Activated T-cell treated with anti-CD3 and anti-CD28 coated beads, Interleukin-2, amount 50 U/mL, for 4 hours (primary cell): Measurements from ENCODE around the gene ANKS3. TPM values are rescaled to one million over a fixed set of nuclear protein-coding genes. Genes with fewer than 3 reads are reported as not detected.

Experiments used
- ATAC-seq, 2 donors: fragments of 200-7000 bp; cut with Tn5 transposase; one replicate each; pipeline ENCODE4 v1.10.0; 2021
- DNase-seq: peaks from one replicate; pipeline ENCODE4 v3.0.0-alpha.2; 2020
- H3K27me3 Mint-ChIP-seq: one replicate; pipeline ENCODE4 v1.8.0; 2021; ENCODE audit warnings: low read depth, mixed read lengths
- H3K36me3 Mint-ChIP-seq: one replicate; pipeline ENCODE4 v1.8.0; 2022; ENCODE audit warnings: mixed read lengths; ENCODE audit not compliant: insufficient read depth
- H3K4me1 Mint-ChIP-seq: one replicate; pipeline ENCODE4 v1.8.0; 2021; ENCODE audit warnings: low read depth, mixed read lengths
- H3K4me3 Mint-ChIP-seq: one replicate; pipeline ENCODE4 v1.8.0; 2021; ENCODE audit warnings: mild to moderate bottlenecking, moderate library complexity, mixed read lengths
- H3K9me3 Mint-ChIP-seq: one replicate; pipeline ENCODE4 v1.8.0; 2021; ENCODE audit warnings: mixed read lengths
- total RNA-seq, 3 donors: library from RNA; stranded (reverse); gene quantifications; one replicate each; pipeline ENCODE4 v1.2.1, GENCODE V29; 2021

Gene ANKS3
- total RNA-seq = 10 to 100 TPM; 19.4 to 24.1 (median 21.8) TPM

DNA sequence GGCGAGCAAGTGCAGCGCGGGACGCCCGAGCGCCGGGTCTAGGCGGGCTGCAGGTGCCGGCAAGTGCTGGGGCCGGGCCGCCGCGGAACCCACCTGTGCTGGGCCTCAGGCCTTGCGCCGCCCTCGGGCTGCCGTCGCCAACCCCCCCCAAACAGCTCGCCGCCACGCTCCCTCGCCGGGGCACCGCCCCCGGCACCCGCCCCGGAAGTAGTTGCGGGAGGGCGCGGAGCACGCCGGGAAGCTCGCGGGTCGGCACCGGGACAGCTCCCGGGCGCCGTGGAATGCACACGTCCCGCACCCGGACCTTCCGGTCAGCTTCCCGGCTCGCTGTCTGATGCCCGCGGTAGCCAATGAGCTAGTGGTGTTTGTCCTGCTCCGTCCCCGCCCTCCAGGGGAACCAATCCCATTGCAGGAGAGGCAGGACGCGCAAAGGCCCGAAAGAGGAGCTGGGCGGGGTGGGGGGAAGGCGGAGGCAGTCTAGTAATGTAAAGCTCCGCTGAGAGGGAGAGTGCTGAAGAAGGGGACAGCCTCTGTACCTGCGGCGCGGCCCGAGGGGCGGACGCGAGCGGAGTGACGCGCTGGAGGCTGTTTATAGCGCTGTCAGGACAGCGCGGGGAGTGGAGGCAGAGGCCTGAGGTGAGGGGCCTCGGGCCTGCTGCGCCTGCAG is at the start of gene ANKS3, which contains the start of gene DNAAF8:
Gene ANKS3, minus strand, starts transcription at position 209 of the 667 bp plus-strand sequence. CDS start 4,122 bp downstream, outside the sequence.
Gene DNAAF8, plus strand, starts transcription at position 475 of the 667 bp plus-strand sequence. CDS start 1,978 bp downstream, outside the sequence.
- peak; percentile 84 to 86 for ATAC-seq
- Mint-ChIP-seq H3K9me3 (no peaks in the 10 kb centered on the region), H3K36me3 (no peaks in the 10 kb centered on the region), H3K4me3 (peak within 1 kb of the TSS; percentile 91), H3K4me1 (peaks cover 16% of the 10 kb centered on the region), H3K27me3 (peaks cover 2% of the 10 kb centered on the region)
- peak; percentile 71 for DNase-seq

GRCh38 chr16:4783251-4783950 is 49.3 kb upstream of the ANKS3 start:
- Mint-ChIP-seq H3K9me3 (no peaks in the 10 kb centered on the region), H3K4me1 (no peaks in the 10 kb centered on the region), H3K36me3 (no peaks in the 10 kb centered on the region), H3K4me3 (no peak overlapping the region), H3K27me3 (no peaks in the 10 kb centered on the region)
- DNase-seq = no peak
- ATAC-seq = no peak

DNA sequence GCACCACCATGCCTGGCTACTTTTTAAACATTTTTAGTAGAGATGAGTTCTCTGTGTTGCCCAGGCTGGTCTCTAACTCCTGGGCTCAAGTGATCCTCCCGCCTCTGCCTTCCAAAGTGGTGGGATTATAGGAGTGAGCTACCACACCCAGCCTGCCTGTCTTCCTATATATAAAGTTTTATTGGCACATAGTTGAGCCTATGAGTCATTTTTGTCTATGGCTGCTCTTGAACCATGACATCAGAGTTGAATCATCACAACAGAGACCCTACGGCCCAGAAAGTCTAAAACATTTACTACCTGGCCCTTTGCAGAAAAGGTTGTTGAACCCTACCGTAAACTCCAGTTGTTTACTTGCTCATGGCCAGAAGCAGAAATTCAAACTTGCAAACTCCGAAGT is 46.2 kb upstream of the ANKS3 start:
- no peaks in the 10 kb centered on the region for H3K27me3 Mint-ChIP-seq

DNA sequence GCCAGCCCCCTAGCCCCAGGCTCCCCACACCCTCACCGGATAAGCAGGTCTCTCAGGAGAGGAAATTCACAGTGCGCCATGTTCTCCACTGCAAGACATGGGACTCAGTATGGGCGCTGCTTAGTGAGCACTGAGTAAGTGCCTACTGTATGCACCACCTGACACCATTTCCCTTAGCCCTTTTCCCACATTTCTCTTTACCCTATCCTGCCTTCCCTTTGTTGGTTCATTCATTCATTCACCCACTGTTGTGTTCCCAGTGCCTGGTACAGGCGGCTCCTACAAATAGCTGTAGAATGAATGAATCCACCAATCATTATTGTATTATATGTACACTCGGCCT is 44.0 kb upstream of the ANKS3 start:
- no peaks in the 10 kb centered on the region for H3K4me1 Mint-ChIP-seq
- no peak overlapping the region for H3K4me3 Mint-ChIP-seq
- no peaks in the 10 kb centered on the region for H3K9me3 Mint-ChIP-seq
- H3K36me3 Mint-ChIP-seq = no peaks in the 10 kb centered on the region
- ATAC-seq (no peak), DNase-seq (no peak)
- H3K27me3 Mint-ChIP-seq = no peaks in the 10 kb centered on the region

More for the DNA sequence above, 46.2 kb upstream of the ANKS3 start:
- no peaks in the 10 kb centered on the region for H3K36me3 Mint-ChIP-seq
- H3K4me3 Mint-ChIP-seq = no peak overlapping the region
- ATAC-seq (no peak), DNase-seq (no peak)
- H3K4me1 Mint-ChIP-seq = no peaks in the 10 kb centered on the region
- no peaks in the 10 kb centered on the region for H3K9me3 Mint-ChIP-seq

GRCh38 chr16:4777339-4778049 is 43.4 kb upstream of the ANKS3 start:
- no peaks in the 10 kb centered on the region for H3K36me3 Mint-ChIP-seq
- H3K9me3 Mint-ChIP-seq = no peaks in the 10 kb centered on the region
- no peak for DNase-seq
- H3K4me3 Mint-ChIP-seq = no peak overlapping the region
- H3K4me1 Mint-ChIP-seq = no peaks in the 10 kb centered on the region
- no peaks in the 10 kb centered on the region for H3K27me3 Mint-ChIP-seq
- no peak for ATAC-seq

- Mint-ChIP-seq H3K27me3 (no peaks in the 10 kb centered on the region), H3K4me3 (no peak overlapping the region), H3K4me1 (no peaks in the 10 kb centered on the region), H3K36me3 (no peaks in the 10 kb centered on the region), H3K9me3 (no peaks in the 10 kb centered on the region)
- ATAC-seq = no peak
- no peak for DNase-seq
Observed at GRCh38 chr16:4776141-4776705, 42.2 kb upstream of the ANKS3 start.

DNA sequence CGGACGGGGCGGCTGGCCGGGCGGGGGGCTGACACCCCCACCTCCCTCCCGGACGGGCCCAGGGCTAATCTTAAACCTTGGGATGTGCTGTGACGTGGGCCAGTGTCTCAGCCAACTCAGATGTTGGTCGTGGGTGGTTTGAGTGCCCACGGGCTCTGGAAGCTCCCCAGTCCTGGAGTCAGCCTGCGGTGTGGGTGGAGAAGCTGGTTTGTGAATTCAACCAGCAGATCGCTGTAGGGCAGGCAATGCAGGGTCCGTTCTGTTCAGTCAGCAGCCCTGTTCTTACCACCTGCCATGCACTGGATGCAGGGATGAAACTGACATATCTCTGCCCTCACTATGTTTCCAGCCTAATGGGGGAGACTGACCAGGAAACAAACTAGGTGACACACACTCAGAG is 40.9 kb upstream of the ANKS3 start:
- DNase-seq (no peak), ATAC-seq (no peak)
- H3K9me3 Mint-ChIP-seq = no peaks in the 10 kb centered on the region
- H3K36me3 Mint-ChIP-seq = no peaks in the 10 kb centered on the region
- H3K27me3 Mint-ChIP-seq = no peaks in the 10 kb centered on the region
- no peaks in the 10 kb centered on the region for H3K4me1 Mint-ChIP-seq
- no peak overlapping the region for H3K4me3 Mint-ChIP-seq

DNA sequence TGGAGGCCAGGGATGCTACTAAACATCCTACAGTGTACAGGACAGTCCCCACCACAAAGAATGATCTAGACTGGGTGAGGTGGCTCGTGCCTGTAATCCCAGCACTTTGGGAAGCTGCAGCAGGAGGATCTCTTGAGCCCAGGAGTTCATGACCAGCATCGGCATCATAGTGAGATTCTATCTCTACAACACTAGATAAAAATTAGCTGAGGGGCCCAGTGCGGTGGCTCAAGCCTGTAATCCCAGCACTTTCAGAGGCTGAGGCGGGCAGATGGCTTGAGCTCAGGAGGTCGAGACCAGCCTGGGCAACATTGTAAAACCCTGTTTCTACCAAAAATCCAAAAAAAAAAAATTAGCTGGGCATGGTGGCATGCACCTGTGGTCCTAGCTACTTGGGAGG is 38.3 kb upstream of the ANKS3 start:
- H3K4me1 Mint-ChIP-seq = peaks cover 18% of the 10 kb centered on the region
- ATAC-seq = no peak
- H3K9me3 Mint-ChIP-seq = no peaks in the 10 kb centered on the region
- DNase-seq = no peak
- H3K36me3 Mint-ChIP-seq = no peaks in the 10 kb centered on the region
- no peak overlapping the region for H3K4me3 Mint-ChIP-seq
- no peaks in the 10 kb centered on the region for H3K27me3 Mint-ChIP-seq

DNA sequence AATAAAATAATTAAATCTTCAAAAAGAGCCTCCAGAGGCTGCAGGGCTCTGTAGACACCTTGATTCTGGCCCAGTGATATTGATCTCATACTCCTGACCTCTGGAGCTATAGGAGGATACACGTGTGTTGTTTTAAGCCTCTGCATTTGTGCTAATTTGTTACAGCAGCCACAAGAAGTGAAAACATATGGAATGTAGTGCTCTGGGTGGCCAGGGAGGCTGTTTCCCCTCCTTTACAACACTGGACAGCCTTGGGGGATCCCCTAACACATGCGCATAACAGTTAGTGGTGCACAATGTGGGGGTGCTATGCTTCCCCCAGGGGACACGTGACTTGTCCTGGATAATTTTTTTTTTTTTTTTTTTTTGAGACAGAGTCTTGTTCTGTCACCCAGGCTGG is 37.6 kb upstream of the ANKS3 start:
- no peak for ATAC-seq
- H3K27me3 Mint-ChIP-seq = no peaks in the 10 kb centered on the region

DNA sequence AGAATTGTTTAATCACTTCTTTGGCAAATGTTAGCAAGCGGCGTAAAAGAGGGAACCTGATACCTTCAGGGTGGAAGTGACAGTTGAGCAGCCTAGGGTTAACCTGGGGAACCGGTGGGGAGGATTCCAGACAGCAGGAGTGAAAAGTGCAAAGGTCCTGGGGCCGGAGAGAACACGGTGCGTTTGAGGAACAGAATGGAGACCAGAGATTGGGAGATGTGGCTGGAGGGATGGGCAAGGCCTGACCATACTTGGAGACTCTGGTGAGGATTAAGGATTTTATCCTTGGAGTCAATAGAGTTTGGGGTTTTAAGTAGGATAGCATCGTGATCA is 35.2 kb upstream of the ANKS3 start:
- Mint-ChIP-seq H3K27me3 (no peaks in the 10 kb centered on the region), H3K4me1 (peaks cover 29% of the 10 kb centered on the region), H3K9me3 (no peaks in the 10 kb centered on the region), H3K36me3 (no peaks in the 10 kb centered on the region), H3K4me3 (peak overlapping the region; percentile 89)
- DNase-seq (no peak), ATAC-seq (no peak)

More for the DNA sequence above, 37.6 kb upstream of the ANKS3 start:
- DNase-seq = no peak
- Mint-ChIP-seq H3K4me3 (no peak overlapping the region), H3K9me3 (no peaks in the 10 kb centered on the region), H3K4me1 (peaks cover 21% of the 10 kb centered on the region), H3K36me3 (no peaks in the 10 kb centered on the region)

- no peaks in the 10 kb centered on the region for H3K27me3 Mint-ChIP-seq
- DNase-seq (peak; percentile 80), ATAC-seq (peak; percentile 70 to 71)
- no peaks in the 10 kb centered on the region for H3K36me3 Mint-ChIP-seq
- peaks cover 29% of the 10 kb centered on the region for H3K4me1 Mint-ChIP-seq
- peak overlapping the region; percentile 89 for H3K4me3 Mint-ChIP-seq
- H3K9me3 Mint-ChIP-seq = no peaks in the 10 kb centered on the region
Observed at GRCh38 chr16:4768549-4769305, 34.7 kb upstream of the ANKS3 start.

- no peaks in the 10 kb centered on the region for H3K9me3 Mint-ChIP-seq
- peaks cover 29% of the 10 kb centered on the region for H3K4me1 Mint-ChIP-seq
- H3K36me3 Mint-ChIP-seq = no peaks in the 10 kb centered on the region
- ATAC-seq (no peak), DNase-seq (no peak)
- peak overlapping the region; percentile 89 for H3K4me3 Mint-ChIP-seq
- no peaks in the 10 kb centered on the region for H3K27me3 Mint-ChIP-seq
Observed at GRCh38 chr16:4767872-4768548, 33.9 kb upstream of the ANKS3 start.

DNA sequence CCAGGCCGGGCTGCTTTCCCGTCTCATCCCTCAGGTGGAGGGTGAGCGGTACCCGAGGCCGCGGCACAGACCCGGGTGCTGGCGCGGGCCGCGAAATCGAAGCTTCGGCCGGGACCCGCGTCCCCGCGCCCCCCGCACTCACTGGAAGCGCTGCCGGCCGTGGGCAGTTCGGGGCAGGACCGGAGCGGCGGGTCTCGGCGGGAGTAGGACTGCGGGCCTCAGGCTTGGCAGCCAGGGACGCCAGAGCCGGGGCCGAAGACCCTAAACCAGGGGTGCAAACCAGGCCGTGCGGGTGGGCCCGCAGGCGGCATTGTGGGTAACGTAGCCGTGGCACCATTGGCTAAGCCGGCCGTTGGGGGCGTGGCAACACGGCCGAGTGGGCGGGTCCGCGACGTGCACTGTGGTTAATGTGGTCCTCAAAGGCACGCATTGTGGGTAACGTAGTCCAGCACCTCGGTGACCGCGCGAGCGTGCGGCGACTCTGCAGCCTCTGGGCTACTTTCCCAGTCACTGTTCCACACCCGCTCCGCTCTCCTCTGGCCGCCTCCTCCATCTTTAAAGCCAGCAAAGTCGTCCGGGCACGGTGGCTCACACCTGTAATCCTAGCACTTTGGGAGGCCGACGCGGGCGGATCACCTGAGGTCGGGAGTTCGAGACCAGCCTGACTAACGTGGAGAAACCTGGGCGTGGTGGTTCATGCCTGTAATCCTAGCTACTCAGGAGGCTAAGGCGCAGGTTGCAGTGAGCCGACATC is 33.0 kb upstream of the ANKS3 start, which contains the start of gene ZNF500:
Gene ZNF500, minus strand, starts transcription at position 288 of the 754 bp plus-strand sequence. CDS start 1,184 bp downstream, outside the sequence.
- peaks cover 4% of the 10 kb centered on the region for H3K36me3 Mint-ChIP-seq
- no peaks in the 10 kb centered on the region for H3K27me3 Mint-ChIP-seq
- peak; percentile 94 for ATAC-seq
- peak within 1 kb of the TSS; percentile 89 for H3K4me3 Mint-ChIP-seq
- peak; percentile 98 for DNase-seq
- H3K9me3 Mint-ChIP-seq = no peaks in the 10 kb centered on the region
- peaks cover 29% of the 10 kb centered on the region for H3K4me1 Mint-ChIP-seq
